DLD1 (cell line): Measurements from ENCODE around the gene DPM2.

ENCODE experiments used
- in situ Hi-C: cut with HindIII; loops from 2 replicates; pipeline ENCODE4 v1.10.0; 2017; ENCODE audit warnings: low sequenced_read_pairs

The DPM2 gene

DNA sequence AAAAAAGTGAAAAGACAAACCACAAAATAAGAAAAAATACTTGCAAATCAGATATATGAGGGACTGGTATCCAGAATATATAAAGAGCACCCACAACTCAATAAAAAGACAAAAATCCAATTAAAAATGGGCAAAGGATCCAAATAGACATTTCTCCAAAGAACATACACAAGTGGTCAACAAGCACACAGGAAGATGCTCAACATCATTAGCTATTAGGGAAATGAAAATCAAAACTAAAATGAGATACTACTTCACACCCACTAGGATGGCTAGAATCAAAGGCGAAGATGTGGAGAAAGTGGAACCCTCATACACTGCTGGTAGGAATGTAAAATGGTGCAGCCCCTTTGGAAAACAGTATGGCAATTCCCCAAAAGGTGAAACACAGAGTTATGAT, 21.1 kb upstream of the DPM2 start:
- in situ Hi-C loops = no loop called here

DNA sequence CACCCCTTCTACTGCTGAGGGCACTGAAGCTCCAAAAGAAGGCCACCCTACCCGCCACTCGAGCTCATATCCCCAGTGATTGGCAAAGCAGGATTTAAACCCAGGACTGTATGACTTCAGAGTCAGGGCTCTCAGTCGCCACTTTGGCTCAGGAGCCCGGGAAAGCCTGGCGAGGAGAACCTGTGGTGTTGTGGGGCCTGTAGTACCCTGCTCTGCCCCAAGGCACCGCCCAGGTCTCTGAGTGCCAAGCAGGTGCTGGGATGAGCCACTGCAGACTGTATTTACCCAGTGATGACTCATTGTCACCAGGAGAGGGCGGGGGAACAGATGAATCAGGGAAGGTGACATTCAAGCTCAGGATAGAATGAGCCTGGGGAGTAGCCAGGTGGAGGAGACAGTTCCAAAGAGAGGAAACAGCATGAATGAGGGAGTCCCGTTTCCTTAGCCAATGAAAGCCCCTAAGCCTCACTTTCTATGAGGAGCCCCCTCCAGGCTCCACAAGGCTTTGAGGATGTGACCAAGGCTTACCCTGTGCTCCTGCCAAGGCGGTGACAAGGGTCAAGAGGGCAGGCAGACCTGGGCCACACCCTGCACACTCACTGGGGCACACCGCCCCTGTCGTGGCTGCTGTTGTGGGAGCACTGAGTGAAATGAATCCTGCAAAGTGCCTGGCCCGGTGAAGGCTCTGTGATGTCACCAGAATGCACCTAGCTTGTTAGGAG, 17.8 kb upstream of the DPM2 start:
- in situ Hi-C loops = no loop called here

DNA sequence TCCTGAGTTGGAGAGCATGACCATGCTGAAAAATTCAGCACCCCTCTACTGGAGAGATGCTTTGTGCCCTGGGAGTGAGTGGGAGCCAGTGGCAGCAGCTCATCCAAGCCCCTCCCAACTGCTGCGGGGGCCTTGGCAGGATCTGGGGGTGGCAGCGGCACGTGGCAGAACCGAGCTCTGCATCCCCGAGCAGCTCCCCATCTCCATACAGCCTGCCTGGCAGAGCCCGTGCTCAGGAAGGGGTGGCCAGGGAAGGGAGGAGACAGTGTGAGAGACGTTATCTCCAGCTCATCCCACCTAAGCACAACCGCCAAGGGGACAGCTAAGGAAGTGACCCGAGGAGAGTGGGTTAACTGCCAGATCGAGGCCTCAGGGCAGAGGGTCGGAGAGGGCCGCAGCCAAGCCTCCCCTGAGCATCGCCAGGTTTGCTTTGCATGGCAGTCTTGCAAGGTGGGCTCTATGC, 17.2 kb upstream of the DPM2 start:
- in situ Hi-C loops = no loop called here

DNA sequence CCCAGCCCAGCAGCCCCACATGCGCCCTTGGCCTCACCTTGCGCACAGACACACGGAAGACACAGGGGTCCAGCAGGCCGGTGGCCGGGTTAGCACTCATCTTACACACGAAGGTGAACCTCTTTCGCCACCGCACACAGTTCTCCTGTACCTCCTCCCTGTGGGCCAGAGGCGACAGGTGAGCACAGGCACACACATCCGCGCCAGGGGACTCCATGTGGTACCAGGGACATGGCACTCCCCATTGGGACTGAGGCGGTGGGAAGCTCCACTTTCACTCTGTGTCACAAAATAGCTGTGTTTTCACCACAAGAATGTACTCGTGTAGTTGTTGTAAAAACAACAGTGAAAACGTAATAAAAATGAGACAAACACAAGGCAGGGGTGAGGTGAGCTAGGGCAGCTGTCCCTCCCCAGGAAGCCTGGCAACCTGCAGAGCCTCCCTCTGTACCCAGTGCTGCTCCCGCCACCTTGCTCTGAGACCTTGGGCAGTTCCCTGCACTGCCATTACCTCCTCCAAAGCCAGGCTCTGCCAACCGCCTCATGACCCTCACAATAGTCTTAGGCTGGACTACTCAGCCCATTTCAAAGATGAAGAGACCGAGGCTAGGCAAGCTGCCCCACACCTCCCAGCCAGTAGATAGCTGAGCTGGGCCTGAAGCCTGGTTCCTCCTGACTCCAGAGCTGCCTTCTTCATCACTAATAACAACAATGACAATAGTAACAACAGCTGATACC, 16.3 kb upstream of the DPM2 start:
- in situ Hi-C loops = no loop called here

DNA sequence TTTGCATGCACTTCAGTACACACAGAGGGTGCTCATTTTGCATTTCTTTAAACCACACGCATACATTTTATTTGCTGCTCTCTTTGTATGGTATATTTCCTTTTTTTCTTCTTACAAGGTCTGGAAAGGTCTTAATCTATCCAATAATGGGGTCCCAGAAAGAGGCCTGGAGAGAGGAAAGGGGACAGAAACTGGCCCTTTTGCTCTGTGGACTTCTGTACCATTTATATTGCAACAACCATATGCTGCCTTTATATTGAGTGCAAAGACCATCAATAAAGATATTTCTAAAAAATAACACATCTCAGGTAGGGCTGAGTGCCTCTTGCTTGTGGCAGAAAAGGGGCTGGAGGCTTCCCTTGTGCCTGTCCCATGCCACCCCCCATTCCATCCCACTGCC, 15.5 kb upstream of the DPM2 start:
- in situ Hi-C loops = no loop called here

DNA sequence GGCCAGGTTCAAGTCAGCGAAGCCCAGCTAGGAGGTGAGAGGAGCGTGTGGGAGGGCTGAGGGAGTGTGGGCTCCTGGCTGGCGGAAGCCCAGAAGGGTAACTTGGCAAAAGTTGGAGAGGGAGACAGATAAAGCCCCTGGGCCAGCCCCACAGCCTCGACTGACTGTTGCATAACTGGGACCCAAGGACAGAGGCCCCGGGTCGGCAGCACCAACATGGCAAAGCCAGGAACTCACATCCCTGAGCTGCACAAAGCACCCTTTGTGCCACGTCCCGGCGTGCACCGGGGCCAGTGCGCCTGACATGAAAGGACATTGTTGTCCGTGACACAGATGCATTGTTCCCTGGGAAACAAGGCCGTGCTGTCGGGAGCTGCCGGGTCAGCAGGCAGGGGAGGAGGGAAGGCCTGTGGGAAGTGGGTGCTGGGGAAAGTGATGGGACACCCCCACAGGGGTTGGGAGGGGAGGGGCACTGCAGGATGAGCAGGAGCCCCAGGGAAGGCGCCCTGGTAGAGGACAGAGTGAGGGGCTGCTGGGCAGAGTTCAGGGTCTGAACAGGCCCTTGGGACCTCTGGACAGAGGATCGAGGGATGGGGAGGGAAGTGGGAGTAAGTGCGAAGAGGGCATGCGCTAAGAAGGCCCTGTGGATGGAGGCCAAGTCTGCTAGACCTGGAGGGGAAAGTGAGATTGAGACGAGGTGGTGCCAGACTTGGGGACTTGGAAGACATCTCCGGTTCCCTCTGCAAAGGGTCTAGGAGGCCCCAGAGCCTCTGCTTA, 13.0 kb upstream of the DPM2 start:
- in situ Hi-C loops = no loop called here

DNA sequence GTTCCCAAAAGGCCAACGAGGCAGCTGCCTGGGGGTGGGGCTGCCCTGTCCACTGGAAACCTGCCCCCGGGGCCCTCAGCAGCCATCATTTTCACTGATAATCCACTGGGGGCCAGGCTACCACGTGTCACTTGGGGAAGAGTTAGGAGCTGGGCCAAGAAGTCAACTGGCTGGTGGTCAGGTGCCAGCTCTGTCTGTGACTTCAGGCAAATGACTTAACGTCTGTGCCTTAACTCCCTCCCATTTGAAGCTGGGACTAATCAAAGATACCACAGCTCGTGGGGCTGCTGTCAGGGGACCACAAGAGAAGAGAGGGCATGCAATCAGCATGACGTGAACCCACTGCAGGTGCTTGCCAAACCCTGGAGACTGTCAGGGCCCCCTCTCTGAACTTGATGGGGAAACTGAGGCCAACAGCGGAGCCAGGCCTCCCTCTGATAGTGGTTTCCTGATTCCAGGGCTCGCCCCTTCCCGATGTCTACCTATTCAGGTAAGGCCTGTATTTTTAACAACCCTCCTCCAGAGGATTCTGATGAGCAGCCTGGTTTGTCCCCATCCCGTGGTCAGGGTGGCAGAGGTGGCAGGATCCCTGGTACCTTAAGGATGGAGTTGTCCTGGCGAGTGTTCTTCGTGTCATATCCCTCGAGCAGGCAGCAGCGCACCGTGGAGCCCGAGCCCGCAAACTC, 12.3 kb upstream of the DPM2 start:
- in situ Hi-C loops = no loop called here

DNA sequence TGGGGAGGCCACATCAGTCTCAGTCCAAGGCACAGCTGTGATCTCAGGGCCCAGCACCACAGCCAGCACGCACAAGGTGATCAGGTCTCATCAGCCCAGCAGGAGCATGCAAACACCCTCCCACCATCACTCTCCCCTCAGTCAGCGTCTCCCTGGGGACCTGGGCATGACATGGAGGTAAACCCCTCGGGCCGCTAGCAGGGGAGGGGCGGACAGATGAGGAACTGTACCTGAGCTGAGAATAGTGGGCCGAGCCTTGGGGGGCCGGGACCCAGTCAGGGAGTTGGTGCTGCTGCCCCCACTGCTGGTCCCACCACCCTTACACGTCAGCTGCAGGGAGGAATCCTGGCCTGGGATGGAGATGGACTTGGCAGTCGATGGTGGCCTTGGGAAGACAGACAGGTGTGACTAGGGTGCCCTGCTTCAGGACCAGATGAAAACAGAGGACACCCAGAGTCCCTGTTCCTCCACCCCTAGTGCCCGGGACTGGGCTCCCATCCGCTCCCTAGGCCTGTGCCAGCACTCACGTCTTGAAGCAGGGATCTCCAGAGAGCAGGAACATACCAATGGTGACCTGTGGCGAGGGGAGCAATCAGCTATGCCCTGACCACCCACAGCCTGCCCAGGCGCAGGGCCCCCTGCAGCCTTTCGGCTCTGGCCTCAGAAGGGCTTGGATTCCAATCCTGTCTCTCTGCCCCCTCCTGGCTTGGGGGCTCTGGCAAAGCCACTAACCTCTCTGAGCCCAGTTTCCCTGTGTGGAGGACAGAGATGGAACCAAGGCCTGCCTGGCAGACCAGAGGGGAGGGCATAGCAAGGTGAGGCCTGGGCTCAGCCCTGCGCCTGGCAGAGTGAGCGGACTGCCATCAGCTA, 10.4 kb upstream of the DPM2 start:
- in situ Hi-C loops = no loop called here

DNA sequence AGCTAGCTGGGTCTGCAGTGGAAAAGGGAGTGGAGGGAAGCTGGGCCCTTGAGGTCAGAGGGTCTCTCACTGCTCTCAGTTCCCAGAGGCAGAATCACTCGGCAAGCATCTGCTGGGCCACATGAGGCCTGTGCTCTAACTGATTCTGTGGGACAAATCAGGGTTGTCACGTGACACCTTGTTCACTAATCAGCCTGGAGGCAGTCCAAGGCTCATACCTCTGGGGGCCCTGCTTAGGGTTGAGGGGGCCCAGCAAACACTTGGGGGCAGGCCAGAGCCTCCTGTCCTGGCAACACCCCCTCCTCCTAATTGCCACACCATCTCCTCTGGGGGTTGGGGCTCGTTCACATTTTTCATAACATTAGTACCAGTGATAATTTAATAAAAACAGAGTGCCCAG, 9.1 kb upstream of the DPM2 start:
- in situ Hi-C loops = no loop called here

DNA sequence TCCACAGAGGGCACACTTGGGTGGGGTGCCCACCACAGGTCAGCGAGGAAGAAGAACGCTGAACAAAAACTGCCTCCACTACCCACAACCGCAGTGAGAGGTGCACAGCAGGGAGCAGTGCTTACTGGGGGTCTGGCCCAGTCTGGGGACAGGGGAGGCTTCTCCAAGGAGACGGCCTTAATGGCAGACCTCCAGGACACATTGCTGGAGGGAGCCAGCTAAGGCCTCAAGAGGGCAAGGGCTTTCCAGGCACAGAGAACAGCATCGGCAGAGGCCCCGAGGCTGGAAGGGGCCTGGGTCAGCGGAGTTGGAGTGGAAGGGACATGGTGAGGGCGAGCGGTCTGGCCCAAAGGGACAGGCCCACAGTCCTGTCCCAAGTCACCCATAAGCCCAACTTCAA, 8.3 kb upstream of the DPM2 start:
- in situ Hi-C loops = no loop called here

DNA sequence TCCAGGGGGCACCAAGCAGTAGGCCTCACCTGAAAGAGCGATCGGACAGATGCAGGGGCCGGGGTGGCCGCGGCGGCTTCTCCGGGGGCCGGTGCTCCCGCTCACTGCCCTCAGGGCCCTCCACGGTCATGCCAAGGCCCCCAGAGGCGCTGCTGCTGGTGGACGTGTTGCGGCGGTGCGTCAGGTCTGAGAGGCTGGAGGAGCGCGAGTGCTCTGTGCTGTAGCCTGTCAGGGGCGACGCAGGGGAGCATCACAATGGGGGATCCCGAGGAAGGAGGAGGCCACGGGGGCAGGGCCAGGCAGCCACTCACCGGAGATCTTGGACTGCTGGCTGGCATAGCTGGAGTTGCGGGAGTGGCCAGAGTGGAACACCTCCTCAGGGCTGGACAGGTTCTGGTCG, 7.7 kb upstream of the DPM2 start:
- in situ Hi-C loops = no loop called here

DNA sequence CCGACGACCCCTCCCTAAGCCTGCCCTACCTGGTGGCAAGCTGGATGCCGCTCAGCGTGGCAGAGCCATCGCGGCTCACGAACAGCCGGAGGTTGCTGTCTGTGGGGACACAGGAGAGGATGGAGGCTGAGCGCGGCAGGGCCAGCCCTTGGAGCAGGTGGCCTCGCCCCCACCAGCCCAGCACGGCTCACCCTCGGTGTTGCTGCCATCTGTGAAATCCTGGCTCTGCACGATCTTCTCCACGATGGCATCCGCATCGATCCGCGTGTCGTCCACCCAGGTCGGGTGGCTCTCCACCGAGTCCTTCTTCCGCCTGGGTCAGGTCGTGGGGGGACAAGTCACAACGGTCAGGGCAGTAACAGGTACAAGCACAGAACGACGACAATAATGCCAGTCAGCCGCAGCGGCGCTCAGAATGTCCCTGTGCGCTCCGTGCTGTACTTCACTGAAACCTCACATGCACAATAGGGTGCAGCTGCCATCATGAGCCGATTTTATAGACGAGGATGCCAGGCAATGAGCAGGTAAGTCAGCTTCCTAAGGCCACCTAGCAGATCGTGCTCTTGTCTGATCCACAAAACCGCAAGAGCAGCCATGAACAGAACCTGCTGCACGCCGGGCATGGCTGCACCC, 7.0 kb upstream of the DPM2 start:
- in situ Hi-C loops = no loop called here

DNA sequence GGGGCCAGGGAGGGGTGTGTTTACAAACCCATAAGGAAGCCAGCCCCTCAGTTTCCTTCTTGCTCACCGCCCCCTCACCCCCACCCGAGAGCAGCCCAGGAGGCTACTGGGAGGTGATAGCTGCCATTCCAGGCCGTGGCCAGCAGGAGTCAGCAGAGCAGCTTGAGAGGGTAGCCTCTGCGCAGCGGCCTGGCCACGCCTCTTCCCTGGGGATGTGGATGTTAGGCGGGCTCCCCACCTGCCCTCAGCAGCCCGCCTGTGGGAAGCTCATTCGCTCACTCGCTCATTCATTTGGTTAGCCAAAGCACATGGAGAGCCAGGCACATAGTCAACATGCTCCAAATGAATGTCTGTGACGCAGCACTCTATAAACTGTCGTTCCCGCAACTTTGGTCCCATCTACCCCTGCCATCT, 6.1 kb upstream of the DPM2 start:
- in situ Hi-C loops = no loop called here

DNA sequence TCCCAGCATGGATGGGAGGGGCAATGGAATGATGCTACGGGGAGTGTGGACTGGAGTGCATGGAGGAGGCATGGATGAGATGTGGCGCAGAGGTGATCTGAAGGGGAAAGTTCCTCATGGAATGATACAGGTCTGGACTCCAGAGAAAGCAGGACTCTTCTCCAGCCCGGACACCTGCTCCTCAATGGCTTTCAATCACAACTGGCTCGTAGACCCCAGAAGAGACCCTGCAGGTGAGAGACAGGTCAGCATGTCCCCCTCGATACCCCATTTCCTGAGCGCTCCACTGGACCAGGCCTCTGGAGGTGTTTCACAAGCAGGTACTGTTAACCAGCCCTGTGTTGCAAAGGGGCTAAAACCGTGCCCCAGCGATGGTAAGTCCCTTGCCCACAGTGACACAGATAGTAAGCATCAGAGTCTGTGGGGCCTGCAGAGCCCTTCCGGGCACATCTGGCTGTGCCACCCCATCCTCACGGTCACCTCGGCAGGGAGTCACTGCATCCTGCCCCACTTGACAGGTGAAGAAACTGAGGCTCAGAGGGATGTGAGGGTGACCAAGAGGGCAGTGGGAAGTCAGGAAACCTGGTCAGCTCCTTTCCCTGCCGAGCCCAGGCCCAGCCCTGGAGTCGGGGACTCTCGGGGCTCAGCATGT, 5.5 kb upstream of the DPM2 start:
- in situ Hi-C loops = no loop called here

DNA sequence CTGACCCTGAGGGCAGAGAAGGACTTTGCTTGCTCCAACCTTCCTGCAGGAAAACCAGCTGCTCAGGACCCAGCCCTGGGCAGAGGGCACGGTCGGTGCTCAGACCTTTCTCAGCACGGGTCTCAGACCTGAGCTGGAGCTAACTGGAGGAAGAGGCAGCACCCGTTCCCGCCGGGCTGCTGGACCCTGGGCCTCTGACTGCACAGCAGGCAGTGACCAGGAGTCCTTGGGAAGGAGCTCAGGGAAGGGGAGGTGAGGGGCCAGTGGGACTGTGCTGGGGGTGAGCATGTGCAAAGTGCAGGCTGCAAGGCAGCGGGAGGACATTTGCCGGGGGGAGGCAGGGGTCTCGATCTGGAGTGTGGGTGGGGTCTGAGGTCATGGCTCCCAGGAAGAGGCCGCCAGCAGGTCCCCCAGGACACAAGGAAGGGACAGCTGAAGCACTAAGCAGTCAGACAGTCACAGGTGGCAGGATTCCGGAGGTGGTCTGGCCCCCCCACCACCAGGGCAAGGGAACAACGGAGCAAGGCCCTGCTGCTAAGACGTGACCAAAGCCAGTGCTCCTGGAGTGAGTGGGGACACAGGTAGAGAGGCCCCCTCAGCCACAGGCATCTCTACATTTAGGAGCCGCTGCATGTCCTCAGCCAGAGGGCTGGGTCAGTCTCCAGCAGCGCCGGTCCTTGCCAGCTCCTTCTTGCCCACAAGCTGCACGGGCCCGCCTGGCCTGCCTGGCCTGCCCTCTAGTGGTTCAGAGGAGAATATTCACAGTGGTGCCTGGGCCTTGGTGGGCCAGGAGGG, 4.8 kb upstream of the DPM2 start:
- in situ Hi-C loops = no loop called here

DNA sequence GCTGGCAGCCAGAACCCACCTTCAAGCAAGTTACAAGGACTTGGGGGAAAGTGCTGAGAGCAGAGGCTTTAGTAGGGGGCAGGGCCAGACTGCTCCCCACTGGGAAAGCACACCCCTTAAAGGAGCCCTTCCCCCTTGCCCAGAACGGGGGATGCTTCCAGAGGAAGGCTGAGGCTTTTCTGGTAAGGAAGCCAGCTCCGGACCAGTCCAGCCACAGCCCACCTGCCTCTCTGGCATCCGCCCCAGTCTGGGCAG, 4.2 kb upstream of the DPM2 start:
- in situ Hi-C loops = no loop called here

DNA sequence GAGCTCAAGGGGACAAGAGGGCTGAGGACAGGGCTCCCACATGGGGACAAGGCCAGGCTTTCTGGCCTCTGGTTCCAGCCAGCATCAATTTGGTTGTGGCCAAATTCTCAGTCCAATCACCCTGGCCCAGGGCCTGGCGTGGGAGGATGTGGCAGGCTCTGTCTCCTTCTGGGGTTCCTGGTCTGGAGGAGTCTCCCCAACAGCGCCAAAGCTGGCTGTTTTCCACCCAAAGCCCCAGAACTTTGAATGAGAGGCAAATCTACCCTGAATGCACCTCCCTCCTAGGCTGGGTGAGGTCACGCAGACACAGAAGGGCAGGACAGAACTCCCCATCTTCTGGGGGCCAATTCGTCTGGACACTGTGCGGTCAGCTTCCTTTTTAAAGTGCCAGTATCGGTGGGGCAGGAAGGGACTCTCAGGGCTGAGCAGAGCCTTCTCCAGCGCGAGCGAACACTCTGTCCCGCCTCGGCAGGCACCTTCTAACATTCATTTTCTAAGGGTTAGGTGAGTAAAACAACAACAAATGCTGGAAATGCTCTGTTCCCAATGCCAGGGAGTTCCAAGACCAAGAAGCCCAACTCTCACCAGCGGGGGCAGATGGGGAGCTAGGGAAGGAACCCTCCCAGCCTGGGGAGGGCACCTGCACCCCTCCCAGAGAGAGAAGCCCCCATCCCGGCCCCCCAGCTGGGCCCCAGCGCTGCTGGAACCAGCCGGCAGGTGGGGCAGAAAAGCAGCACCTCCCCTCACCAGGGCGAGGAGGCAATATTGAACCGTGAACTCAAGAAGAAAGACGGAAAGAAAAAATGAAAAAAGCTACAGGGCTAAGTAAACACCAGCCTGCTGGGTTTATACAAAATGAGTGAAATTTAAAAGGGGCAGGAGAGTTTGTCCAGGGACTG, 3.7 kb upstream of the DPM2 start:
- in situ Hi-C loops = no loop called here

DNA sequence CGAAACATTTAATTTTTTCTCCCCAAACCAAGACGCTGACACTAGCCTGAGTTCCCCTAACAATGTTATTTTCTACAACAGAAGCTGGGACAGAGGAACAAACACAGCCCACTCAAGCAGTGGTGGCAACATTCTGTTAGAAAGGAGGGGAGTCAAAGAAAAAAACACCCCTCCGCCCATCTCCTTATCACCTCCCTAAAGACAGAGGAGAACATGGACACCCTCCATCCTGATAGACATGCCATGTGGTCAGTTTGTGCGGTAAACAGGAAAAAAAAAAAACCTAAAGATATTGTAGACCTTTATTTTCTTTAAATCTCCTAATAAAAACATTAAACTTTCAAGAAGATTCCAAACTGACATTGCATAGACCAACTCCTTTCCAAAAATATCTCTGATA, 2.9 kb upstream of the DPM2 start:
- in situ Hi-C loops = no loop called here
